HepG2 (cell line): ENCODE measurements around the gene CUL4A. TPM values are rescaled to one million over a fixed set of nuclear protein-coding genes. Genes with fewer than 3 reads are reported as not detected.

Experiments used
- CBX1 ChIP-seq: IDR thresholded peaks from one replicate; pipeline ENCODE4 v1.6.1; 2016; ENCODE audit warnings: antibody characterized with exemption, low read depth
- CENPX ChIP-seq: sonication (generic); formaldehyde crosslinking; IDR thresholded peaks from 2 replicates; pipeline ENCODE4 v1.9.0; 2021; ENCODE audit warnings: mild to moderate bottlenecking, missing genetic modification reagents, moderate library complexity
- FLYWCH1 ChIP-seq: sonication (generic); formaldehyde crosslinking; IDR thresholded peaks from 2 replicates; pipeline ENCODE4 v1.8.1; 2023; ENCODE audit warnings: mild to moderate bottlenecking, missing genetic modification reagents
- GRHL1 ChIP-seq: sonication (generic); formaldehyde crosslinking; conservative IDR thresholded peaks from 2 replicates; pipeline ENCODE4 v1.8.0; 2022; ENCODE audit warnings: missing genetic modification reagents
- MAX ChIP-seq: IDR thresholded peaks from 2 replicates; pipeline ENCODE4 v1.6.1; 2012; ENCODE audit warnings: inconsistent platforms
- NFAT5 ChIP-seq: sonication (generic); formaldehyde crosslinking; IDR thresholded peaks from 2 replicates; pipeline ENCODE4 v1.4.0; 2020; ENCODE audit warnings: missing genetic modification reagents
- PAF1 ChIP-seq: IDR thresholded peaks from 2 replicates; pipeline ENCODE4 v1.6.1; 2016; ENCODE audit warnings: missing genetic modification reagents, missing compliant biosample characterization
- RARA ChIP-seq: IDR thresholded peaks from 2 replicates; pipeline ENCODE4 v1.6.1; 2016; ENCODE audit warnings: missing genetic modification reagents, missing compliant biosample characterization
- TCF12 ChIP-seq, 2 experiments: fragments of 450-650 bp in 1 of 2; sonication (generic) in 1 of 2; formaldehyde crosslinking in 1 of 2; IDR thresholded peaks; 2 replicates each; pipeline versions ENCODE4 v1.6.1 to v1.8.0; 2017 to 2022; ENCODE audit warnings: antibody characterized with exemption in 1 of 2, mild to moderate bottlenecking in 1 of 2, missing genetic modification reagents in 1 of 2, moderate library complexity in 1 of 2
- THRA ChIP-seq: sonication (generic); formaldehyde crosslinking; IDR thresholded peaks from 2 replicates; pipeline ENCODE4 v1.4.0; 2020; ENCODE audit warnings: missing genetic modification reagents, borderline replicate concordance
- U2AF2 ChIP-seq: fragments of 200-400 bp; formaldehyde crosslinking; IDR thresholded peaks from 2 replicates; pipeline ENCODE4 v1.6.1; 2017; ENCODE audit warnings: low read depth, mild to moderate bottlenecking, low read length
- ZBTB26 ChIP-seq: IDR thresholded peaks from 2 replicates; pipeline ENCODE4 v1.6.1; 2016; ENCODE audit warnings: missing compliant biosample characterization, missing genetic modification reagents, borderline replicate concordance
- ZNF121 ChIP-seq: sonication (generic); formaldehyde crosslinking; IDR thresholded peaks from 2 replicates; pipeline ENCODE4 v1.5.0; 2020; ENCODE audit warnings: mild to moderate bottlenecking, missing genetic modification reagents
- ZNF180 ChIP-seq: sonication (generic); formaldehyde crosslinking; IDR thresholded peaks from 2 replicates; pipeline ENCODE4 v1.4.0; 2020; ENCODE audit warnings: low read depth, missing genetic modification reagents, borderline replicate concordance
- ZNF691 ChIP-seq: sonication (generic); formaldehyde crosslinking; IDR thresholded peaks from 2 replicates; pipeline ENCODE4 v1.4.0; 2020; ENCODE audit warnings: missing genetic modification reagents, low read depth, mild to moderate bottlenecking, borderline replicate concordance
- ZNF770 ChIP-seq: sonication (generic); formaldehyde crosslinking; IDR thresholded peaks from 2 replicates; pipeline ENCODE4 v1.5.0; 2020; ENCODE audit warnings: mild to moderate bottlenecking, missing genetic modification reagents
- ZNF792 ChIP-seq: IDR thresholded peaks from 2 replicates; pipeline ENCODE4 v1.6.1; 2016
- polyA plus RNA-seq, 8 experiments: library from polyadenylated mRNA; depleted of rRNA in 3 of 8; stranded (reverse) in 7 of 8; unstranded in 1 of 8; fragments of >200 nt; fragmentation: Illumina TruSeq in 4 of 8; extraction: Trizol in 4 of 8; gene quantifications; 2 replicates each; pipeline versions ENCODE4 v1.2.1 to v1.2.3, GENCODE V29; 2011 to 2016; ENCODE audit warnings: low read depth in 4 of 8, missing spikeins in 1 of 8, mixed read lengths in 1 of 8; ENCODE audit not compliant: insufficient read depth in 1 of 8
- total RNA-seq, 5 experiments: library from RNA; depleted of rRNA; stranded (reverse); fragments of >200 nt; fragmentation: Illumina TruSeq; extraction: Trizol; gene quantifications; 2 replicates each; pipeline ENCODE4 v1.2.3, GENCODE V29; 2016; ENCODE audit warnings: low read depth in 1 of 5

The CUL4A gene
- total and polyA plus RNA-seq, 2 of the 13 experiments (the other 11 are each of a cell fraction or from before 2014, with no cell fraction given) = 51.2 to 75.3 TPM

GRCh38 chr13:113220141-113220598 is 10.8 kb downstream of the CUL4A start (continued):
- TF ChIP-seq ZBTB26 (peak; percentile 40; the same call in 1 of the 2 replicates), ZNF770 (no peak), MAX (peak; percentile 79), U2AF2 (no peak), CENPX (no peak), FLYWCH1 (no peak), CBX1 (no peak), PAF1 (no peak), THRA (peak; percentile 87; the same call in 1 of the 2 replicates), GRHL1 (no peak), NFAT5 (CRISPR knock-in tag) (no peak), RARA (CRISPR knock-in tag) (peak; percentile 88), ZNF180 (CRISPR knock-in tag) (no peak), ZNF792 (CRISPR knock-in tag) (no peak), ZNF121 (CRISPR knock-in tag) (no peak), ZNF691 (CRISPR knock-in tag) (no peak), TCF12 (IDR thresholded peaks at IDR 0.05) (no peak), TCF12 (CRISPR knock-in tag; IDR thresholded peaks at IDR 0.05) (peak; percentile 72; the same call in 1 of the 2 replicates)
